ENCODE measurements around the gene ZNF740. TPM values are rescaled to one million over a fixed set of nuclear protein-coding genes. Genes with fewer than 3 reads are reported as not detected.

Gene ZNF740
- total and polyA plus RNA-seq, 2 donors from 2014 or later, result 11.1 to 58.3 TPM

DNA sequence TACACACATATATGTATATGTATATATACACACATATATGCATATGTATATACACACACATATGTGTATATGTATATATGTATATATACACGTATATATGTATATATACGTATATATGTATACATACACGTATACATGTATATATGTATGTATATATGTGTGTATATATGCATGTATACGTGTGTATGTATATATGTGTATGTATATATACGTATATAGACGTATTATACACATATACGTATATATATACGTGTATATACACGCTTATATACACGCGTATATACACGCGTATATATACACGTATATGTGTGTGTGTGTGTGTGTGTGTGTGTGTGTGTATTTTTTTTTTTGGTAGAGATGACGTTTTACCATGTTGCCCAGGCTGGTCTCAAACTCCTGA is 32.9 kb upstream of the ZNF740 start:
- Histone ChIP-seq H3K4me3 (ENCODE audit: low read length in 3 of 3) (no peak overlapping the region), H3K9ac (ENCODE audit: low read length in 3 of 3) (no peak overlapping the region), H3K27me3 (ENCODE audit: control insufficient read depth, insufficient read depth, low read length) (no peaks in the 10 kb centered on the region), H3K4me1 (ENCODE audit: control insufficient read depth in 2 of 3, insufficient read depth in 2 of 3, low read depth in 1 of 3, low read length in 3 of 3) (no peaks in the 10 kb centered on the region), H3K27ac (ENCODE audit: low read depth in 2 of 2, low read length in 2 of 2) (no peak overlapping the region), H3K36me3 (ENCODE audit: control insufficient read depth in 2 of 3, insufficient read depth in 3 of 3, low read length in 3 of 3) (no peaks in the 10 kb centered on the region), H3K9me3 (ENCODE audit: control insufficient read depth in 2 of 3, insufficient read depth in 1 of 3, low read length in 3 of 3) (no peaks in the 10 kb centered on the region)
- TF ChIP-seq, protein P1, sequence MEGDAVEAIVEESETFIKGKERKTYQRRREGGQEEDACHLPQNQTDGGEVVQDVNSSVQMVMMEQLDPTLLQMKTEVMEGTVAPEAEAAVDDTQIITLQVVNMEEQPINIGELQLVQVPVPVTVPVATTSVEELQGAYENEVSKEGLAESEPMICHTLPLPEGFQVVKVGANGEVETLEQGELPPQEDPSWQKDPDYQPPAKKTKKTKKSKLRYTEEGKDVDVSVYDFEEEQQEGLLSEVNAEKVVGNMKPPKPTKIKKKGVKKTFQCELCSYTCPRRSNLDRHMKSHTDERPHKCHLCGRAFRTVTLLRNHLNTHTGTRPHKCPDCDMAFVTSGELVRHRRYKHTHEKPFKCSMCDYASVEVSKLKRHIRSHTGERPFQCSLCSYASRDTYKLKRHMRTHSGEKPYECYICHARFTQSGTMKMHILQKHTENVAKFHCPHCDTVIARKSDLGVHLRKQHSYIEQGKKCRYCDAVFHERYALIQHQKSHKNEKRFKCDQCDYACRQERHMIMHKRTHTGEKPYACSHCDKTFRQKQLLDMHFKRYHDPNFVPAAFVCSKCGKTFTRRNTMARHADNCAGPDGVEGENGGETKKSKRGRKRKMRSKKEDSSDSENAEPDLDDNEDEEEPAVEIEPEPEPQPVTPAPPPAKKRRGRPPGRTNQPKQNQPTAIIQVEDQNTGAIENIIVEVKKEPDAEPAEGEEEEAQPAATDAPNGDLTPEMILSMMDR (IDR thresholded peaks at IDR 0.05; ENCODE audit: borderline replicate concordance, extremely low read depth, insufficient read depth), result no peak
- no peak for DNase-seq
- intact Hi-C loops (cut with DNase I), result no loop called here
- FAIRE-seq, result peak; percentile 76

DNA sequence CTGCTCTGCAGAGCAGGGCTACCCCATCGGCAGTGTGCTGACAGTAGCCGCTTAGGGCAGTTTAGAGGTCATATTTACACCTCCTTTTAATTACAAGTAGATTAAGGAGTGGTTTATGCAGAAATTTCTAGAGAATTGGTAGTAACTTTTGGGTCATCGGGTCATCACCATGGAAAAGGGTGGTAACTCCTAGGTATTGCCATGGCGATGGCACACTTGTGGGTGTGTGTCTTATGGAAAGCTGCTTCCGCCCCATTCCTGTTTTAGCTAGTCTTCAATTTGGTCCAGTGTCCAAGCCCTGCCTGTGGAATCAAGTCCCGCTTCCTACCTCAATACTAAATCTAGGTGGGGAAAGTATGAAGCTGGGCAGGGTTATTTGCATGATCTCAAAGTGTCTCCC is 29.5 kb upstream of the ZNF740 start:
- H3K36me3 ChIP-seq (ENCODE audit: control insufficient read depth in 2 of 3, insufficient read depth in 3 of 3, low read length in 3 of 3), result no peaks in the 10 kb centered on the region
- no peak overlapping the region for H3K4me3 ChIP-seq (ENCODE audit: low read length in 3 of 3)
- DNase-seq (peak in 3 of 5 donors; percentile 21 to 32 (median 25)), FAIRE-seq (no peak)
- H3K9ac ChIP-seq (ENCODE audit: low read length in 3 of 3), result no peak overlapping the region
- intact Hi-C loops (cut with DNase I), result no loop called here
- H3K4me1 ChIP-seq (ENCODE audit: control insufficient read depth in 2 of 3, insufficient read depth in 2 of 3, low read depth in 1 of 3, low read length in 3 of 3), result peaks cover 0 to 2% (median 0%) of the 10 kb centered on the region in 3 donors
- no peak overlapping the region for H3K27ac ChIP-seq (ENCODE audit: low read depth in 2 of 2, low read length in 2 of 2)
- TF ChIP-seq, protein P1 (IDR thresholded peaks at IDR 0.05; ENCODE audit: borderline replicate concordance, extremely low read depth, insufficient read depth), result no peak
- H3K27me3 ChIP-seq (ENCODE audit: control insufficient read depth, insufficient read depth, low read length), result no peaks in the 10 kb centered on the region
- H3K9me3 ChIP-seq (ENCODE audit: control insufficient read depth in 2 of 3, insufficient read depth in 1 of 3, low read length in 3 of 3), result no peaks in the 10 kb centered on the region

DNA sequence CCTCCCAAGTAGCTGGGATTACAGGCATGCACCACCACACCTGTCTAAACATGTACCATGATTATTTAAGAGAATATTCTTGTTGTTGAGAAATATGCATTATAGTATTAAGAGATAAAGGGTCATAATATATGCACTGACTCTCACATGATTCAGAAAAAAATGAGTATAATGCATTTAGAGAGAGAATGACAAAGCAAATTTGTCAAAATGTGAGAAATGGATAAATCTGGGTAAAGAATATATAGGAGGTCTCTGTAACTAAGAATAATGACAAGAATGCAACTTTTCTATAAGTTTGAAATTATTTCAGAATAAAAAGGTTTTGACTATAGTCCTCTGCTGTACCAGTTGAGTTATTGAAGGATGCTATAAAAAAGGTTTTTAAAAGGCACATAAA is 28.1 kb upstream of the ZNF740 start:
- Histone ChIP-seq H3K9me3 (ENCODE audit: control insufficient read depth in 2 of 3, insufficient read depth in 1 of 3, low read length in 3 of 3) (no peaks in the 10 kb centered on the region), H3K27me3 (ENCODE audit: control insufficient read depth, insufficient read depth, low read length) (no peaks in the 10 kb centered on the region), H3K4me1 (ENCODE audit: control insufficient read depth in 2 of 3, insufficient read depth in 2 of 3, low read depth in 1 of 3, low read length in 3 of 3) (peaks cover 0 to 2% (median 0%) of the 10 kb centered on the region in 3 donors), H3K27ac (ENCODE audit: low read depth in 2 of 2, low read length in 2 of 2) (no peak overlapping the region), H3K36me3 (ENCODE audit: control insufficient read depth in 2 of 3, insufficient read depth in 3 of 3, low read length in 3 of 3) (no peaks in the 10 kb centered on the region), H3K9ac (ENCODE audit: low read length in 3 of 3) (no peak overlapping the region), H3K4me3 (ENCODE audit: low read length in 3 of 3) (no peak overlapping the region)
- FAIRE-seq (no peak), DNase-seq (no peak)
- intact Hi-C loops (cut with DNase I), result no loop called here
- TF ChIP-seq, protein P1 (IDR thresholded peaks at IDR 0.05; ENCODE audit: borderline replicate concordance, extremely low read depth, insufficient read depth), result no peak
